Fibroblast of the aortic adventitia (primary cell): ENCODE results near the gene IGF2R. TPM values are rescaled to one million over a fixed set of nuclear protein-coding genes. Genes with fewer than 3 reads are reported as not detected.

ENCODE experiments used
- DNase-seq: peaks from one replicate; pipeline ENCODE4 v3.0.0-alpha.2; 2010; ENCODE audit warnings: low read depth
- H3K4me3 ChIP-seq: 2 replicates; pipeline ENCODE4 v1.5.1; 2011; ENCODE audit warnings: low read depth, mild to moderate bottlenecking, control low read depth, low read length, moderate library complexity
- total RNA-seq: library from RNA; depleted of rRNA; stranded (reverse); fragments of >200 nt; gene quantifications from 2 replicates; pipeline ENCODE4 v1.2.3, GENCODE V29; 2012; ENCODE audit warnings: low replicate concordance
- TF ChIP-seq, protein P1 (sequence below): IDR thresholded peaks from 2 replicates; pipeline ENCODE4 v1.5.1; 2011; ENCODE audit warnings: mild to moderate bottlenecking, low read length, control low read depth, inconsistent platforms; ENCODE audit not compliant: insufficient read depth

Gene IGF2R
- total RNA-seq, 1 donor: 112 TPM

DNA sequence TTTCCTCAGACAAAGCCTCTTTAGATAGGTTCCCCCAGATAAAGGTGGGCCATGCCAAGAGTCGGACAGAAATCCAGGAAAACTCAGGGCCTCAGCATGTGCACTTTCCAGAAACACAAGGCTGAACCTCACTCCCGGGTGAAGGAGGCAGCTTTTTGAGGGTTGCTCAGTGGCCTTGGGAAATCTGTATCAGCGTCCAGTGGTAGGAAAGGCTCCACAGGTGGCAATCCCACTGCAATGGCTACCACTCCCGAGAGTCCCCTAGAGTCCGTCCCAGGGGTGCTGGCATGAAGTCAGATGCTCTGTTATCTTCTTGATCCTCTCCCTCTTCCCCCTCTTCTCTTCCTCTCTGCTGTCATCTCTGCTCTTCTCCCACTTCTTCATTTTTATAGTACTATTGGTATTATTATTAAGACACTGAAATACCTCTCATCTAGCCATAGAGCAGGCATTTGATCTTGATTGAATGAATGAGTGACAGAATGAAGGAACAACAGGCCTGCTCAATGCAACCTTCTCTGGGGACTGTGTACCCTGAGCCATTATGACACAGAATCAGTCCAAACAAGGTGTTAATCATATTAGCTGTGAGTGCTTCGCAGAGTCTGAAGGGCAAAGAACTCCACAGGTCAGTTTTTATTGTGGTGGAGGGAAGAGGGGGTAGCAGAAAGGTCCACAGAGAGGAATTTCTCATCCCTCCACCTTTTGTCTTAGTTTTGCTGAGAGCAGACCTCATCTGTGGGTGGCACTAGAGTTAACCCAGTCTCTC, 166.1 kb downstream of the IGF2R start:
- no peak for DNase-seq
- TF ChIP-seq, protein P1, sequence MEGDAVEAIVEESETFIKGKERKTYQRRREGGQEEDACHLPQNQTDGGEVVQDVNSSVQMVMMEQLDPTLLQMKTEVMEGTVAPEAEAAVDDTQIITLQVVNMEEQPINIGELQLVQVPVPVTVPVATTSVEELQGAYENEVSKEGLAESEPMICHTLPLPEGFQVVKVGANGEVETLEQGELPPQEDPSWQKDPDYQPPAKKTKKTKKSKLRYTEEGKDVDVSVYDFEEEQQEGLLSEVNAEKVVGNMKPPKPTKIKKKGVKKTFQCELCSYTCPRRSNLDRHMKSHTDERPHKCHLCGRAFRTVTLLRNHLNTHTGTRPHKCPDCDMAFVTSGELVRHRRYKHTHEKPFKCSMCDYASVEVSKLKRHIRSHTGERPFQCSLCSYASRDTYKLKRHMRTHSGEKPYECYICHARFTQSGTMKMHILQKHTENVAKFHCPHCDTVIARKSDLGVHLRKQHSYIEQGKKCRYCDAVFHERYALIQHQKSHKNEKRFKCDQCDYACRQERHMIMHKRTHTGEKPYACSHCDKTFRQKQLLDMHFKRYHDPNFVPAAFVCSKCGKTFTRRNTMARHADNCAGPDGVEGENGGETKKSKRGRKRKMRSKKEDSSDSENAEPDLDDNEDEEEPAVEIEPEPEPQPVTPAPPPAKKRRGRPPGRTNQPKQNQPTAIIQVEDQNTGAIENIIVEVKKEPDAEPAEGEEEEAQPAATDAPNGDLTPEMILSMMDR: no peak
- no peak overlapping the region for H3K4me3 ChIP-seq

DNA sequence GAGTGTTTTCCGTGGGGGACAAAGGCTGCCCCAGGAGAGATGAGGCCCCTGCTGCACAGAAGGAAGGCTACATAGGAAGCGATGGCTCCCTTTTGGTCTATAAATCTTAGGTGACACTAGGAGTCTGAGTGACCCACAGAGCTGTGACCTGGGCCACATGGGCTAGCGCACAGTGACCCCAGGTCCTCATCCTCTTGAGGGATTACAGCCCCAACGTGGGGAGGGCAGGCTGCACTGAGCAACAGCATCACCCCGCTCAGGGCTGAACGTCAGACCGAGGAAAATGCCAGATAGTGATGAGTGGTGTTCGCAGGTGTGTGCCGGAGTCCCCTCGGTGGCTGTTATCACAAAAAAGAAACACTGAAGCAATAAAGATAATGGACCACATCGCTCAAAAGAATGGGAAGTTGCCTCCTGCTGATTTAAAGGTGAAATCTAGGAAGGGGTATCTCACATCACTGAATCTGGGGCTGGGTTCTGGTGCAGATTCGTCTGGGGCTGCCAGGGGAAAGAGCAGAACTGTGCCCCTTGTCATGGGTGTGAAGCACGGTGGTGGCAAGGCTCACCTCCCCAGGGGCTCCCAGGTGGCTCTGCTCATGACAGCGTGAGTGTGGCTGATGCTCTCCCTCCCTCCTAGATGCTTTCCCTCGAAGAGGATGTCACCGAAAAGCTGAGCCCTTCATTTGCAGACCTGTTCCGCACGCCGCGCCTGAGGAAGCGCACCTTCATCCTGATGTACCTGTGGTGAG, 167.2 kb downstream of the IGF2R start:
- TF ChIP-seq, protein P1: no peak
- no peak for DNase-seq

DNA sequence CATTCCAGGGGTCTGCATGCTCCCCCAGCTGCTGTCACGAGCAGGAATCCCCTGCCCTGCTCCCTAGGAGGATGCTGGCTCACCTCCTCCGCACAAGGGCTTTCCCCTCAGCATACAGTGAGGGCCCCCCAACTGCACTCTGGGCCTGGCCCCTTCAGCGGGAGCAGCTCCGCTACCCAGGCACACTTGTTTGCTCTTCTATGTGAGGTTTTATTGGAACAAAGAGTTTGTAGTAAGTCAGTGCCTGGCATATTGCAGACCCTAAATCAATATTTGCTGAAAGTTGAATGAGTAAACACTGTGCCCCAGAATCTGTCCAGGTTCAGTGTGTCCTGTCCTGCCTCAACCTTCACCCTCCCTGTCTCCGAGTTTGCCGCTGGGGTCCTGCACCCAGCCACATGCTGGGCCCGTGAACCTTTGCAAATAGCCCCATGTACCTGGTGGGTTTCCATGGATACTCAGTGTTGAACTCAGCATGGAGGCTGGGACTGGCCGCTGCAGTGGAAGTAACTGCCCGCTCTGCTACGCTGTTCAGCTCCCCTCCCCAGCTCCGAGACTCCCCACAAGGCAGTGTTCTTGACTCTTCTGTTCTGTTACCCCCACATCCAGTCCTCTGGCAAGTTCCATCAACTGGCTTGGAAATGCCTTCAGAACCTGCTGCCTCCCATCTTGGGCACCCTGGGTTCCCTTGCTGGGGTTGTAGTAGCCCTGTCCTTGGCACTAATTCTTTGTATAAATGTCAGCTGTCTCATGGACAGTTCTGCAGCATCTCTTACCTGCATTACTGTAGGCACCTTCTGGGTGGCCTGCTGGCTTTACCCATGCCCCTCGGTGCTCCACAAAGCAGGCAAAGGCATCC, 168.5 kb downstream of the IGF2R start:
- TF ChIP-seq, protein P1: no peak
- no peak overlapping the region for H3K4me3 ChIP-seq
- no peak for DNase-seq

More for the DNA sequence above, 167.2 kb downstream of the IGF2R start:
- H3K4me3 ChIP-seq: no peak overlapping the region

DNA sequence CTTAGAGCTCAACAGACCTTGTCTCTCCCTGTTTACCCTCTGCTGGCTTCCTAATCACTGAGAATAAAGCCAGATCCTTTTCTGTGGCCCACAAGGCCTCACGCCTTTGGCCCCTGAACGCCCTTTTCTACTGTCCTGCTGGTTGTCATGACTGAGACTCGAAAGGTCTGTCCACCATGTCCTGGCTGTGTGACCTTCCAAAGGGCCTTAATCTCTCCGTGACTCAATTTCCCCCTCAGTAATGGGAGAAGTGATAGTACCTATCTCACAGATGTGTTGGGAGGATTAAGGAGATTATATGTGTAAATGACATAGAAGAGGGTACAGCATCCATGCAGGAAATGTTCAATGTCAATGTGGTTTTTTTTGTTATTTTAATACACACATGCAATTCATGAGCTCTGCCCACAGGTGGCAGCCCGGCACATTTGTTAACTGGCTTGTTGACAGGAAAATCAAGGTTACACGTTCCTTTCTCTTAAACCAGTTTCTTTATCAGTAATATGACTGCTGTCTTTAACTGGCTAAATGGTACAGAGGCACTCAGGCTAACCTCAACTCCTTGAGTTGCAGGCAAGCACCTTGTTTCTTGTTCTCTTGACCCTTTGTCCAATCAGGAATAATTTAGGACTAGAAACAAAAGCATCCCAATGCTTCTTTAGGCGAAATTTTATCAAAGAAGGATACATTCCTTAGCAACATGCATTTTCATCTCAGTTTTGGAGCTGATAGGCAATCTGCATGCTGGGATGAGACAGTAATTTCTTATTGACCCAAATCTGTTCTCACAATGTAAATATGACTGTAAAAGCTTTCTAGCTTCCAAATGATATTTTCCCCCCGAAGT, 169.3 kb downstream of the IGF2R start:
- TF ChIP-seq, protein P1: peak; percentile 76
- H3K4me3 ChIP-seq: no peak overlapping the region
- DNase-seq: peak; percentile 80

DNA sequence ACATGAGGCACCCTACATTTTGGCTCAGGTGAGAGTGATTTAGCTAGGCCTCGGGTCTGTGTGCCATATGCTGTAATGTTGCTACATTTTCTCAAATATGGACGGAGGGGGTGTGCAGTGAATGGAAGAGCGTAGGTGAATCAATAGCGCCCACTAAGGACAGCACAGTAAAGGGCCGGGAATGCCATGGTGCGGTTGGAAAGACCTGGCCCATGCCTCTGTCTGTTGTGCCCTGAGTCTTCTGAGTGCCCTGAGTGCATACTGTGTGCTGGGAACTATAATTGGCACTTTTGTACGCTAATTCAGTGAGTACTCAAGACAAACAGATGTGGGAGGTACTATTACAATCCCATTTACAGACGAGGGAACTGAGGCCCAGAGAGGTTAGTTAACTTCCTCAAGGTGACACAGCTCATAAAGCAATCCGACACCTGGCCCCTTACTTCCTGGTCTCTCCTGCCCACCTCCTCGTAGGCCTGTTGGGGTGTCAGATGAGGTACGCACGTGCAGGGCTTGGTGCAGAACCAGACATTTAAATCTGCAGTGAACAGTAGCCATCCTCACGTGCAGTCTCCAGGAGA, 170.0 kb downstream of the IGF2R start:
- TF ChIP-seq, protein P1: peak; percentile 1
- no peak for DNase-seq
- H3K4me3 ChIP-seq: no peak overlapping the region
